Caco-2 (cell line): ENCODE measurements around the gene NXPH4. TPM values are rescaled to one million over a fixed set of nuclear protein-coding genes. Genes with fewer than 3 reads are reported as not detected.

Experiments
- BruUV-seq: library from RNA; stranded (reverse); fragments of 400-500 nt; replicated peaks from 2 replicates; lab custom pipeline; 2021; lab: Mats Ljungman, UMichigan
- CTCF ChIA-PET: fragments of 300-600 bp; sonication (Branson Sonifier 250); formaldehyde crosslinking; loops from one replicate; lab custom pipeline; 2022; ENCODE audit warnings: antibody characterized with exemption; lab: Charles Lee
- POLR2A ChIA-PET: fragments of 300-600 bp; sonication (Branson Sonifier 250); formaldehyde crosslinking; loops from one replicate; lab custom pipeline; 2022; ENCODE audit warnings: antibody characterized with exemption; lab: Charles Lee
- DNase-seq, 2 experiments: peaks; one replicate each; pipeline versions ENCODE4 v3.0.0 to v3.0.0-alpha.2; 2020 to 2022
- H3K27me3 ChIP-seq: replicated peaks from 2 replicates; pipeline ENCODE4 v1.6.0; 2011; ENCODE audit warnings: low read length; ENCODE audit not compliant: control insufficient read depth, insufficient read depth
- H3K36me3 ChIP-seq: 2 replicates; pipeline ENCODE4 v1.5.1; 2011; ENCODE audit warnings: low read length; ENCODE audit not compliant: control insufficient read depth, insufficient read depth
- H3K4me1 ChIP-seq: fragments of 250-450 bp; sonication (Bioruptor Pico); 2 replicates; pipeline ENCODE4 v1.5.1; 2020; ENCODE audit warnings: mild to moderate bottlenecking
- H3K4me3 ChIP-seq: 2 replicates; pipeline ENCODE4 v1.5.1; 2011; ENCODE audit warnings: low read depth, mild to moderate bottlenecking, control low read depth, low read length
- H3K9me3 ChIP-seq: fragments of 250-450 bp; sonication (Bioruptor Pico); 2 replicates; pipeline ENCODE4 v1.5.1; 2020; ENCODE audit warnings: mild to moderate bottlenecking, moderate library complexity
- H3K27ac Mint-ChIP-seq: one replicate; pipeline ENCODE4 v1.8.0; 2022; ENCODE audit warnings: mixed read lengths; ENCODE audit not compliant: unreplicated experiment
- H3K27me3 Mint-ChIP-seq: one replicate; pipeline ENCODE4 v1.8.0; 2022; ENCODE audit warnings: mixed read lengths; ENCODE audit not compliant: insufficient read depth, unreplicated experiment
- H3K36me3 Mint-ChIP-seq: one replicate; pipeline ENCODE4 v1.8.0; 2022; ENCODE audit warnings: mild to moderate bottlenecking, mixed read lengths; ENCODE audit not compliant: insufficient read depth, unreplicated experiment
- H3K4me1 Mint-ChIP-seq: one replicate; pipeline ENCODE4 v1.8.0; 2022; ENCODE audit warnings: low read depth, mixed read lengths; ENCODE audit not compliant: unreplicated experiment
- H3K4me3 Mint-ChIP-seq: one replicate; pipeline ENCODE4 v1.8.0; 2022; ENCODE audit warnings: mild to moderate bottlenecking, moderate library complexity, mixed read lengths; ENCODE audit not compliant: unreplicated experiment
- H3K9me3 Mint-ChIP-seq: one replicate; pipeline ENCODE4 v1.8.0; 2022; ENCODE audit warnings: mixed read lengths; ENCODE audit not compliant: unreplicated experiment
- CTCF ChIP-seq, 2 experiments: fragments of 200-600 bp in 1 of 2; IDR thresholded peaks; 1 replicate in 1 of 2; 2 replicates in 1 of 2; pipeline versions ENCODE4 v1.5.1 to v1.8.0; 2011 to 2022; ENCODE audit warnings: antibody characterized with exemption in 1 of 2, control low read depth in 1 of 2, inconsistent platforms in 1 of 2, low read depth in 1 of 2, low read length in 1 of 2, mild to moderate bottlenecking in 1 of 2, moderate library complexity in 1 of 2; ENCODE audit not compliant: insufficient read depth in 1 of 2, severe bottlenecking in 1 of 2, unreplicated experiment in 1 of 2
- intact Hi-C: fragments of 100-400 bp; cut with micrococcal nuclease; formaldehyde crosslinking; loops from one replicate; pipeline ENCODE4 v1.10.0; 2022; ENCODE audit not compliant: unreplicated experiment
- total RNA-seq: library from RNA; stranded (reverse); gene quantifications from 2 replicates; pipeline ENCODE4 v1.2.3, GENCODE V29; 2022

Gene NXPH4
- total RNA-seq, 1 experiment from 2014 or later, result 10.0 TPM

GRCh38 chr12:57173683-57174082, 42.9 kb upstream of the NXPH4 start:
- H3K36me3 ChIP-seq, result peaks cover 15% of the 10 kb centered on the region
- BruUV-seq, result no TSS peak
- no peaks in the 10 kb centered on the region for H3K9me3 Mint-ChIP-seq

GRCh38 chr12:57175428-57176138, 41.0 kb upstream of the NXPH4 start:
- no peaks in the 10 kb centered on the region for H3K9me3 Mint-ChIP-seq
- intact Hi-C loops, result loop anchor here (2.0 kb wide), 1 partner anchor 61 kb away; a partner anchor contains a TSS
- BruUV-seq, result no TSS peak
- TF ChIP-seq CTCF (IDR thresholded peaks at IDR 0.05; ENCODE audit: insufficient read depth in 1 of 2, low read depth in 1 of 2, low read length in 1 of 2, severe bottlenecking in 1 of 2, unreplicated experiment in 1 of 2), result peak; percentile 61 to 63
- no peaks in the 10 kb centered on the region for H3K9me3 ChIP-seq
- H3K4me1 ChIP-seq, result no peaks in the 10 kb centered on the region
- DNase-seq, result peak; percentile 55 to 75
- ChIA-PET CTCF (interaction anchor here (0.6 to 2.8 kb wide), 7 partner anchors 16 to 77 kb away, joined by 3 to 20 read pairs (median 6); partner anchors contain the start of genes LRP1 and LRP1-AS), POLR2A (no interaction called here)
- H3K4me3 Mint-ChIP-seq, result no peak overlapping the region
- H3K4me1 Mint-ChIP-seq, result no peaks in the 10 kb centered on the region
- H3K36me3 ChIP-seq, result peaks cover 15% of the 10 kb centered on the region
- no peaks in the 10 kb centered on the region for H3K27me3 ChIP-seq
- no peak overlapping the region for H3K4me3 ChIP-seq
- H3K27ac Mint-ChIP-seq, result no peak overlapping the region
- no peaks in the 10 kb centered on the region for H3K27me3 Mint-ChIP-seq
- H3K36me3 Mint-ChIP-seq, result peaks cover 61% of the 10 kb centered on the region

More at GRCh38 chr12:57173683-57174082, 42.9 kb upstream of the NXPH4 start:
- ChIA-PET POLR2A (interaction anchor here (0.6 kb wide), 1 partner anchor 40 kb away, joined by 10 read pairs; no protein-coding TSS in a partner anchor), CTCF (interaction anchor here (0.6 to 3.5 kb wide), 5 partner anchors 9 to 95 kb away, joined by 3 to 21 read pairs (median 3); partner anchors contain the start of genes LRP1 and NEMP1)
- intact Hi-C loops, result loop anchor here (1.0 kb wide), 2 partner anchors 26 to 46 kb away; partner anchors contain the start of gene LRP1-AS
- Histone ChIP-seq H3K4me1 (no peaks in the 10 kb centered on the region), H3K9me3 (no peaks in the 10 kb centered on the region), H3K4me3 (no peak overlapping the region), H3K27me3 (no peaks in the 10 kb centered on the region)
- DNase-seq, result no peak
- Mint-ChIP-seq H3K4me1 (no peaks in the 10 kb centered on the region), H3K36me3 (peaks cover 49% of the 10 kb centered on the region), H3K4me3 (no peak overlapping the region), H3K27me3 (no peaks in the 10 kb centered on the region), H3K27ac (no peak overlapping the region)
- TF ChIP-seq CTCF (IDR thresholded peaks at IDR 0.05; ENCODE audit: insufficient read depth in 1 of 2, low read depth in 1 of 2, low read length in 1 of 2, severe bottlenecking in 1 of 2, unreplicated experiment in 1 of 2), result no peak

- no TSS peak for BruUV-seq
- Histone ChIP-seq H3K4me3 (no peak overlapping the region), H3K27me3 (no peaks in the 10 kb centered on the region), H3K9me3 (no peaks in the 10 kb centered on the region), H3K36me3 (peaks cover 16% of the 10 kb centered on the region), H3K4me1 (no peaks in the 10 kb centered on the region)
- intact Hi-C loops, result loop anchor here (2.0 kb wide), 1 partner anchor 61 kb away; a partner anchor contains a TSS
- H3K36me3 Mint-ChIP-seq, result peaks cover 62% of the 10 kb centered on the region
- DNase-seq, result no peak
- no peak for TF ChIP-seq CTCF (IDR thresholded peaks at IDR 0.05; ENCODE audit: insufficient read depth in 1 of 2, low read depth in 1 of 2, low read length in 1 of 2, severe bottlenecking in 1 of 2, unreplicated experiment in 1 of 2)
- no peaks in the 10 kb centered on the region for H3K9me3 Mint-ChIP-seq
- no peaks in the 10 kb centered on the region for H3K27me3 Mint-ChIP-seq
- ChIA-PET CTCF (interaction anchor here (0.6 to 2.8 kb wide), 6 partner anchors 29 to 76 kb away, joined by 5 to 20 read pairs (median 7); partner anchors contain the start of genes LRP1 and LRP1-AS), POLR2A (no interaction called here)
- peaks cover under 1% of the 10 kb centered on the region for H3K4me1 Mint-ChIP-seq
- no peak overlapping the region for H3K27ac Mint-ChIP-seq
- no peak overlapping the region for H3K4me3 Mint-ChIP-seq
These were observed 40.5 kb upstream of the NXPH4 start for GRCh38 chr12:57176139-57176477.
